Esophagus muscularis mucosa (tissue), 4 donors: ENCODE data around the gene APOBEC4. TPM values are rescaled to one million over a fixed set of nuclear protein-coding genes. Genes with fewer than 3 reads are reported as not detected.
"Not testable (repeated sequence)": the region's sequence is repeated elsewhere in the genome, so short reads cannot be mapped to it uniquely, and the experiment has no call there.

Experiments
- DNase-seq: peaks from one replicate; pipeline ENCODE4 v3.0.0-alpha.2; 2017; ENCODE audit errors: extremely low spot score
- H3K27ac ChIP-seq, 4 donors: fragments of 200-600 bp; sonication (generic); replicated peaks in 1 of 4; 1 replicate in 3 of 4; 2 replicates in 1 of 4; pipeline ENCODE4 v1.5.1; 2016 to 2019; ENCODE audit warnings: mild to moderate bottlenecking in 1 of 4
- H3K27me3 ChIP-seq, 4 donors: fragments of 200-600 bp; sonication (generic); one replicate each; pipeline versions ENCODE4 v1.5.1 to v1.6.0; 2016 to 2019
- H3K36me3 ChIP-seq, 4 donors: fragments of 200-600 bp; sonication (generic); one replicate each; pipeline ENCODE4 v1.5.1; 2016 to 2019
- H3K4me1 ChIP-seq, 4 donors: fragments of 200-600 bp; sonication (generic); one replicate each; pipeline ENCODE4 v1.5.1; 2016 to 2019
- H3K4me3 ChIP-seq, 4 donors: fragments of 200-600 bp; sonication (generic); 1 replicate in 2 of 4; 2 replicates in 2 of 4; pipeline ENCODE4 v1.5.1; 2016 to 2019; ENCODE audit warnings: mild to moderate bottlenecking in 4 of 4, moderate library complexity in 1 of 4
- H3K9me3 ChIP-seq, 4 donors: fragments of 200-600 bp; sonication (generic); 1 replicate in 3 of 4; 2 replicates in 1 of 4; pipeline ENCODE4 v1.5.1; 2016 to 2019
- CTCF ChIP-seq, 3 experiments: fragments of 200-600 bp in 2 of 3; fragments of 450-650 bp in 1 of 3; sonication (generic) in 2 of 3; IDR thresholded peaks; one replicate each; pipeline ENCODE4 v1.5.1; 2017 to 2019; ENCODE audit warnings: antibody characterized with exemption in 3 of 3, mild to moderate bottlenecking in 2 of 3, moderate library complexity in 1 of 3
- EP300 ChIP-seq: sonication (generic); formaldehyde crosslinking; IDR thresholded peaks from one replicate; pipeline ENCODE4 v1.6.1; 2017; ENCODE audit warnings: antibody characterized with exemption
- POLR2A ChIP-seq: fragments of 450-650 bp; IDR thresholded peaks from one replicate; pipeline ENCODE4 v1.6.1; 2017; ENCODE audit warnings: antibody characterized with exemption, moderate library complexity, mild to moderate bottlenecking, low read depth
- POLR2AphosphoS5 ChIP-seq, 2 donors: sonication (generic); formaldehyde crosslinking; IDR thresholded peaks; one replicate each; pipeline ENCODE4 v1.6.1; 2017; ENCODE audit warnings: antibody characterized with exemption in 2 of 2
- WGBS: methylation state at CpG from one replicate; pipeline ENCODE4 v1.1.5; 2018; 5-methylcytosine and 5-hydroxymethylcytosine counted together
- intact Hi-C: fragments of 100-400 bp; cut with DNase I; formaldehyde crosslinking; loops from one replicate; pipeline ENCODE4 v1.15.1; 2023
- total RNA-seq, 4 donors: library from RNA; depleted of rRNA; stranded (reverse); fragments of >200 nt; gene quantifications; one replicate each; pipeline versions ENCODE4 v1.1.0 to v1.2.1, GENCODE V29; 2016

APOBEC4 gene
- total RNA-seq, 4 donors from 2014 or later: not detected

- no peak for DNase-seq
- intact Hi-C loops: loop anchor here (5.0 to 10.0 kb wide), 2 partner anchors 160 to 1237 kb away; partner anchors contain the start of genes GLUL and SMG7
- H3K27ac ChIP-seq: peak overlapping the region; percentile 97 to 99 (median 98)
- TF ChIP-seq CTCF (IDR thresholded peaks at IDR 0.05): no peak
- TF ChIP-seq POLR2AphosphoS5 (IDR thresholded peaks at IDR 0.05): peak in 1 of 2 donors; percentile 55
- no peak for TF ChIP-seq POLR2A
- H3K4me1 ChIP-seq: peaks cover 32 to 70% (median 66%) of the 10 kb centered on the region in 4 donors
- no peaks in the 10 kb centered on the region for H3K27me3 ChIP-seq
- peaks cover 16 to 40% (median 26%) of the 10 kb centered on the region in 4 donors for H3K36me3 ChIP-seq
- 46% methylated on average over 2 of the region's 2 CpGs for WGBS
- H3K9me3 ChIP-seq: no peaks in the 10 kb centered on the region
- peak overlapping the region; percentile 90 to 95 (median 94) for H3K4me3 ChIP-seq
Measured at GRCh38 chr1:183632114-183632513, 21.0 kb downstream of the APOBEC4 start.

DNA sequence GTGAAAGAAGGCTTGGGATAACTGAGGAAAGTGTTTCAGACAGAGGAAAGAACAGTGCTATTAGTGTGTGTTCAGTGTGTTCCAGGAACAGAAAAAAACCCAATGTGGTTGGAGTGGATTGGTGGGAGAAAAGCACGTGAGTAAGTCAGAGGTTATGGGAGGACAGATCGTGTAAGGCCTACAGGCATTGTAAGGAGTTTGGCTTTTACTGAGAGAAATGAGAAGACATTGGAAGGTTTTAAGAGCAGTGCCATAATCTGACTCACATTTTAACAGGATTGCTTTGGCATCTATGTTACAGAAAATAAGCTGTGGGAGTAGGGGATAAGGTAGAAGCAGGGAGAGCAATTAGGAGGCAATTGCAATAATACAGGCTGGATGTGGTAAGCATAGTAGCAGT lies 22.4 kb downstream of the APOBEC4 start:
- intact Hi-C loops: loop anchor here (5.0 to 10.0 kb wide), 2 partner anchors 158 to 1236 kb away; partner anchors contain the start of genes GLUL and SMG7
- Histone ChIP-seq H3K27ac (peak overlapping the region; percentile 97 to 99 (median 98)), H3K36me3 (peaks cover 17 to 46% (median 27%) of the 10 kb centered on the region in 4 donors), H3K4me3 (peak overlapping the region; percentile 90 to 95 (median 94)), H3K9me3 (no peaks in the 10 kb centered on the region), H3K4me1 (peaks cover 43 to 76% (median 72%) of the 10 kb centered on the region in 4 donors), H3K27me3 (no peaks in the 10 kb centered on the region)
- WGBS: 27% methylated on average over 2 of the region's 2 CpGs
- no peak for TF ChIP-seq POLR2AphosphoS5 (IDR thresholded peaks at IDR 0.05)
- TF ChIP-seq EP300: no peak
- no peak for TF ChIP-seq POLR2A
- no peak for TF ChIP-seq CTCF (IDR thresholded peaks at IDR 0.05)
- DNase-seq: no peak

GRCh38 chr1:183628537-183628936 lies 24.6 kb downstream of the APOBEC4 start:
- no peak for TF ChIP-seq EP300
- no peak for TF ChIP-seq CTCF (IDR thresholded peaks at IDR 0.05)
- TF ChIP-seq POLR2AphosphoS5 (IDR thresholded peaks at IDR 0.05): no peak
- TF ChIP-seq POLR2A: no peak
- peaks cover 47 to 89% (median 80%) of the 10 kb centered on the region in 4 donors for H3K4me1 ChIP-seq
- peak overlapping the region in 1 of 4 donors; percentile 21 for H3K27ac ChIP-seq
- no peaks in the 10 kb centered on the region for H3K9me3 ChIP-seq
- H3K4me3 ChIP-seq: no peak overlapping the region
- H3K27me3 ChIP-seq: no peaks in the 10 kb centered on the region
- DNase-seq: no peak
- intact Hi-C loops: no loop called here
- H3K36me3 ChIP-seq: peaks cover 18 to 67% (median 44%) of the 10 kb centered on the region in 4 donors

- H3K4me3 ChIP-seq, H3K9me3 ChIP-seq, intact Hi-C loops, H3K27me3 ChIP-seq, DNase-seq: not testable (repeated sequence)
- Histone ChIP-seq H3K4me1 (peaks cover 30 to 82% (median 70%) of the 10 kb centered on the region in 4 donors), H3K36me3 (peaks cover 18 to 71% (median 46%) of the 10 kb centered on the region in 4 donors), H3K27ac (peak overlapping the region; percentile 14 to 56 (median 47))
- WGBS: 23% methylated on average over 3 of the region's 3 CpGs
Measured at GRCh38 chr1:183626236-183626635, 26.9 kb downstream of the APOBEC4 start.

DNA sequence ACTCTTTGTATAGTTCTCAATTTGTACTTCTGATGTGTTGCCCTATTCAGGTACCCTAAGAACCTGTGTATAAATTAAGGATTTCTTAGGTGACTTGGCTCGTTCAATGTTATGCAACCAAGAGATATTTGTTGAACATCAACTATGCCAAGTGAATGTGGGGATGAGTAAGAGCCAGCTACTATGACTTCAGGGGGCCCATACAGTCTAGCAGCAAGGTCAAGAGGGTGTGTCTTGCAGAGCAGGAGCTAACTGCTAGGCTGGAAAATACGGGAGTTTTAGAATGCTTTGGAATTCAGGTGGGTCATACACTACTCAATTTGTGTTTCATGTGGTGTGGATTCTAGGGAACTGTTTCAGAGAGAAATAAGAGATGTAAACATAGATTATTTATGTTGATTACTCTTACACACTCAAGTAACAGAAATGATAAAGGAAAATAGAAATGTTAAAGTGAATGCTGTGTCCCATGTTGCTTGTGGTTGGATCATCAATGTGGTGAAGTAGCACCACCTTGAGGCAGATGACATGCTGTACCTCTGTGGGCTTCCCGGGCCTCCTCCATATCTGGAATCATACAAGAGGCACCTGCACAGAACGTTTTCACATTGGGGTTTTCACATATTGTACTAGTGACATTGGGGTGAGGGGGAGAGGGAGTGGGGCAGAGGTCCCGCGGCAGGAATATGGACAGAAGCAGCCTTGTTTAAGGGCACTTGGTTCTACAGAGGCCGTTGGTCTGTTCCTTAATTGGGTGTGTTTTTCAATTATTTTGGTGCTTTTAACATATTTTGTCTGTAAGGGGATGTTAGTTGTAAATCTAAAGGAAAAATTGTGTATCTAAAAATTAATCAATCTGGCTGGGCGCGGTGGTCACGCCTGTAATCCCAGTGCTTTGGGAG lies 30.0 kb downstream of the APOBEC4 start:
- peak overlapping the region in 3 of 4 donors; percentile 5 to 50 (median 44) for H3K27ac ChIP-seq
- intact Hi-C loops: no loop called here

More for the DNA sequence above, 30.0 kb downstream of the APOBEC4 start:
- Histone ChIP-seq H3K4me1 (peaks cover 22 to 51% (median 39%) of the 10 kb centered on the region in 4 donors), H3K27me3 (no peaks in the 10 kb centered on the region), H3K9me3 (no peaks in the 10 kb centered on the region), H3K4me3 (no peak overlapping the region), H3K36me3 (peaks cover under 1 to 40% (median 25%) of the 10 kb centered on the region in 4 donors)
- 58% methylated on average over 10 of the region's 10 CpGs for WGBS
- no peak for DNase-seq
- TF ChIP-seq POLR2A (no peak), CTCF (IDR thresholded peaks at IDR 0.05) (peak; percentile 46 to 70 (median 50)), EP300 (no peak)
